Fibroblast of skin of right quadriceps (primary cell): Measurements from ENCODE around the gene TENT4A.
"Not testable (repeated sequence)": the region's sequence is repeated elsewhere in the genome, so short reads cannot be mapped to it uniquely, and the experiment has no call there.

Source experiments
- DNase-seq: peaks from one replicate; pipeline ENCODE4 v3.0.0-alpha.2; 2013

Gene TENT4A

DNA sequence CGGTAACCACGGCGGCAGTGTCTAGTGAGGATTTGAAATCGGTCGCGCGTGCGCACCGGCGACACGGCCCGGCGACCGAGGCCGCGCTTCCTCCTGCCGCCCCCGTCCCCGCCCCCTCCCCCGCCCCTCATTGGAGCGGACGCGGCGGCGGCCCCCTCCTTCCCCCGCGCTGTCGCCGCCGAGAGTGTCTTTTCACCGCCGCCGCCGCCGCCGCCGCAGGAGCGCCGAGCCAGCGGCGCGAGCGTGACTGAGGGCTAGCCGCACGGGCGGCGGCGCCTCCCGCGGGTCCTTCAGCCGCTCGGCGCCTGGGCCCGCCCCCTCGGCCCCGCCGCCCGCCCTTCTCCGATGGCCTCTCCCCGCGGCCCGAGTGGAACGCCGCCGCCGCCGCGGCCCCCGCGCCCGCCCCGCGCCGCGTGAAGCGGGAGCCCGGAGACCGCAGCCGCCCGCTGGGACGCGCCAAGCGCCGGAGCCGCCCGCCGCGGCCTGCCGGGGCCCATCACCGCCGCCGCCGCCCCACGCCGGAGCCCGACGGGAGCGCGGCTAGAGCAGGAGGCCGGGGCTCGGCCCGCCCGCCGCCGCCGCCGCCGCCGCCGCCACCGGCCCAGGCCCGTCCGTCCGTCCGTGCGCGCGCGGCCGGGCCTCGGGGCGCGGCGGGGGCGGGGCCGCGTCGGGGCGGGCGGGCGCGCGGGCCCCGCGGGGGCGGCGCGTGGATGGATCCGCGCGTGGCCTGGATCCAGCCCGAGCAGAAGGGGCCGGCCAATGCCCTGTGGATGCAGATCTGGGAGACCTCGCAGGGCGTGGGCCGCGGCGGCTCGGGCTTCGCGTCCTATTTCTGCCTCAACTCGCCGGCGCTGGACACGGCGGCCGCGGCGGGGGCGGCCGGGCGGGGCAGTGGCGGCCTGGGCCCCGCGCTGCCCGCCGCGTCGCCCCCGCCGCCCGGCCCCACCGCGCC lies at the start of gene TENT4A:
Gene TENT4A (plus strand): TSS at position 159 of the 952 bp plus-strand sequence. CDS start 552 bp downstream, at position 711.
- no peak for DNase-seq

GRCh38 chr5:6666762-6667161 lies 46.5 kb upstream of the TENT4A start:
- DNase-seq, result no peak

GRCh38 chr5:6667648-6668047 lies 45.6 kb upstream of the TENT4A start:
- DNase-seq, result no peak

DNA sequence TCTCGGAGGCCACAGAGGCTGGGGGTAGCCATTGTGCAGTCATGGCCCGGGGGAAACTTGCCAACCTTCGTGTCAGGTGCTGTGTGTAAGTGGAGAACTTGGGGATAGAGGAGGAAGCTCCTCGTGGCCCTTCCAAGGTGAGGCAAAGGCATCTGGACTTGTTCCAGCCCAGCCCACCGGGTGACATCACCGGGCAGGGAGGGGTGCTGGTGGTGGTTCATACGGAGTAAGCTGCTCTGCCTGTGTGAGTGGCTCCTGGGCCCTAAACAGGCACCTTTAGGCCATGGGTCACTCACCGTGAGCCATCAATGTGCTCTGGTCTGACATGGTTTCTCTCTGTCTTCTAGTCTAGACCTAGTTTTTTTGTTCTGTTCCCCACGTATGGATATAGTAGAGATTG lies 44.5 kb upstream of the TENT4A start:
- DNase-seq, result not testable (repeated sequence)

- no peak for DNase-seq
Measured at GRCh38 chr5:6673031-6673430, 40.2 kb upstream of the TENT4A start.

GRCh38 chr5:6673963-6674362 lies 39.3 kb upstream of the TENT4A start:
- DNase-seq, result no peak

GRCh38 chr5:6674421-6674820 lies 38.8 kb upstream of the TENT4A start:
- no peak for DNase-seq

- no peak for DNase-seq
Measured at GRCh38 chr5:6674886-6675285, 38.3 kb upstream of the TENT4A start.

- DNase-seq, result no peak
Measured at GRCh38 chr5:6675784-6676491, 37.3 kb upstream of the TENT4A start.

DNA sequence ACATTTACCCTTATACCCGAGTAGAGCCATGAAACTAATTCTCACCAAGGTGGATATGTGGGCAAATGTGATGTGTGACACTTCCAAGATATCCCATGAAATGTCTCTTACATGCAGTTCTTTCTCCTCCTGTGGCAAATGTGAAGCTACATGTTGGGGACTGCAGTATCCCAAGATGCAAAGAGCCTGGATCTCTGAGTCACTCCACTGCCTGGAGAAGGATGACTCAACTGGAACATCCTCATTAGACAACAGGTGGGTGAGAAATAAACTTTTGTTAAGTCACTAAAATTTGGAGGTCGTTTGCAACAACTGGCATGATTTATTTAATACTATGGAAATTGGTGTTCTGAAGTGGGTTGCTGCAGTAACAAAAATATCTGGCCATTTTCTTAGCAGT lies 36.5 kb upstream of the TENT4A start:
- peak; percentile 15 for DNase-seq

DNA sequence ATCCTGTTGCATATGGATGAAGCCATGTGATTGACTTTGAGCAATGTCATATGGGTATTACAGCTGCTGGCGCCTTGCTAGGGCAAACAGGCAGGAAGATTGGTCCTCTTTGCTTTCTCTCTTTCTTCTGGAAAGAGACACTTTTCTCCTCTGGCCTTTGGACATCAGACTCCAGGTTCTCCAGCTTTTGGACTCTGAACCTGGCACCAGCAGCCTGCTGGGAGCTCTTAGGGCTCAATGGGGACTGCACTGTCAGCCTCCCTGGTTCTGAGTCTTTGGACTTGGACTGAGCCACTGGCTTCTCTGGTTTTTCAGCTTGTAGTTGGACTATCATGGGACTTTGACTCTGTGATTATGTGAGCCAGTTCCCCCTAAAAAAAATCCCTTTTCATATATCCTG lies 34.8 kb upstream of the TENT4A start:
- DNase-seq, result no peak

DNA sequence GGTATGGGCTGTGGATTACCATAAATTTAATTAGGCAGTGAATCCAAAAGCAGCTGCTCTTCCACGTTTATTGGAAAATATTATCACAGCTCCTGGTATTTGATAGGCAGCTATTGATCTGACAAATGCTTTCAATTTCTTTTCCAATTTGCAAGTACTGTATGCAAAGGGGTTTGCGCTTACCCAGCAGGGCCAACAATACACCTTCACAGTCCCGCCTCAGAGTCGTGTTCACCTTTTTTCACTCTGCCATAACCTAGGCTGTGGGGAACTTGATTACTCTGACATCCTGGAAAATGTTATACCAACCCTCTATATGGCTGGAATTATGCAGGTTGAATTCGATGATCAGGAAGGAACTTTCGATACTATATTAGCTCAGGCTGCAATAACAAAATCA lies 32.3 kb upstream of the TENT4A start:
- no peak for DNase-seq

GRCh38 chr5:6681682-6682081 lies 31.6 kb upstream of the TENT4A start:
- no peak for DNase-seq

DNA sequence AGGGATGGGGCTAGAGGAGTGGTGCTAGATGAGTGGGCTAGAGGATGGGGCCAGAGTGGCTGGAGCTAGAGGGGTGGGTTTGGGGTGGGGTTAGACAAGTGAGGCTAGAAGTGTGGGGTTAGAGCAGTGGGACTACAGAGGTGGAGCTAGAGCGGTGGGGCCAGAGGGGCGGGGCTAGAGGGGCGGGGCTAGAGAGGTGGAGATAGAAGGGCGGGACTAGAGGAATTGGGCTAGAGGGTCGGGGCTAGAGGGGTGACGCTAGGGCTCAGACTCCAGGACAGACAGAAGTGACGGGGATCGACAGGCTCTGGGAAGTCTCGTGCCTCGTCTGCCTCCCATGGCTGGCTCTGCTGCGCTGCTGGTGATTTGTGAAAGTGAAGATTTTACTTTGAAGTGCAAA lies 31.0 kb upstream of the TENT4A start:
- no peak for DNase-seq

DNA sequence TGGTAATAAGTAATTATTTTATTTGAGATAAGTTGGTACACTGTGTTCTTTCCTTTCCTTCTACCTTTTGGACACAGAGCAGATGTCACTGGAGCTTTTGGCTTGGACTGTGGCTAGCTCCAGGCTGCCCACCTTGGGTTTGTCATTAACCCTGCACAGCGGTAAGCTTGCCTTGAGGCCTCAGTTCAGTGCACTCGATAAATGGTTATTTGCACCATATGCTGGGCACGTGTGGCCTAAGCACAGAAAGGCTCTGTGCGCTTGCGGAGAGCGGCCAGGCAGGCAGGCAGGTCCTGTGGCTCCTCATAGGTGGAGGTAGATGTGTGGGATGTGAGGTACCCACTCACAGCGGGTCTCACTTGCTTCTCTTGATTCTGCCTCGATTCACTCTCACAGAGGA lies 30.0 kb upstream of the TENT4A start:
- no peak for DNase-seq

DNA sequence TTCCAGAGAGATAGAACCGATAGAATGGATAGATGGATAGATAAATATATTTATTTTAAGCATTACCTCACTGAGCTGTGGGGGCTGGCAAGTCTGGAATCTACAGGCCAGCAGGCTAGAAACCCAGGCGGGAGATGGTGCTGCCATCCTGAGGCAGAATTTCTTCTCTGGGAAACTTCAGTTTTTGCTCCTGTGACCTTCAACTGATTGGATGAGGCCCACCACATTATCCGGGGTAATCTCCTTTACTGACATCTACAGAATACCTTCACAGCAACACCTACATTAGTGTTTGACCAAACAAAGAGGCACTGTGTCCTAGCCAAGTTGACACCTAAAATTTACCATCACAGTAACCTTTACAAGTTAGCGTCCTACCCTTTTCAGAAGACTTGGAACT lies 29.2 kb upstream of the TENT4A start:
- DNase-seq, result no peak

GRCh38 chr5:6686501-6686900 lies 26.7 kb upstream of the TENT4A start:
- DNase-seq, result no peak

GRCh38 chr5:6686915-6687409 lies 26.3 kb upstream of the TENT4A start:
- DNase-seq, result peak; percentile 49

- no peak for DNase-seq
Measured at GRCh38 chr5:6687505-6687904, 25.7 kb upstream of the TENT4A start.

- DNase-seq, result no peak
Measured at GRCh38 chr5:6692906-6693305, 20.3 kb upstream of the TENT4A start.

DNA sequence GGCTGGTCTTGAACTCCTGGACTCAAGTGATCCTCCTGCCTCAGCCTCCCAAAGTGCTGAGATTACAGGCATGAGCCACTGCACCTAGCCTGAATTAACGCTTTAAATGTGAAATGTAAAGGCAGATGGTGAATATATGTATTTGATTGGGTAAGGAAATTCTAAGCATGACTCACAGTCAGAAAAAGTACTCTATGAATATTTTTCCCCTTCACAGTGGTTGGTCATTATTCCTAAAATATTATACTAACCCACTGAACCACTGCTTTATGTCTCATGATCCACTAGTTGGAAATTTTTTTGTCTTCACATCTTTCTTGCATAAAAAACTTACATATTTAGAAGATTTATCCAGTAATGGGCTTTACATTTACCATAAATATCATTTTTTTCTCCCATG lies 14.5 kb upstream of the TENT4A start:
- DNase-seq, result no peak

DNA sequence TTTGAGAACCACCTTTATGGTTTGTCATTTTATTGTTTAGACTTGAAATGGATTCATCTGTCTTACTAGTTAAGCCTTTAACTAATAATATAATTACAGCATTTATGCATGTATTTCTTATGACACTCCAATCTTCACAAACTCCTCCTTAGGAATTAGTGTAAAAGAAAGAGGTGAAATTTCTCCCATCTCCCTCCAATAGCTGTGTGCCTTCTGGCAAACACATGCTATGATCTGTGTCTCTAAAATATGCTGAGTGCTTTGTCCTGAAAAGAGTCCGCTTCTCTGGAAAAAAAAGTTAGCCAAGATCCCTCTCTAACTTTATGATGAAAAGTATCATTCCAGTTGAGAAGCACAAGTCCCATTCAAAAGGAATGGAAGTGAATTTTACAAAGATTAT lies 13.9 kb upstream of the TENT4A start:
- no peak for DNase-seq

- no peak for DNase-seq
Measured at GRCh38 chr5:6700074-6700684, 13.1 kb upstream of the TENT4A start.
